Measurements from ENCODE around the gene PRR15. TPM values are rescaled to one million over a fixed set of nuclear protein-coding genes. Genes with fewer than 3 reads are reported as not detected.

Gene PRR15
- total and polyA plus RNA-seq, 4 donors: 0.02 to 0.98 (median 0.17) TPM; not detected in 1

DNA sequence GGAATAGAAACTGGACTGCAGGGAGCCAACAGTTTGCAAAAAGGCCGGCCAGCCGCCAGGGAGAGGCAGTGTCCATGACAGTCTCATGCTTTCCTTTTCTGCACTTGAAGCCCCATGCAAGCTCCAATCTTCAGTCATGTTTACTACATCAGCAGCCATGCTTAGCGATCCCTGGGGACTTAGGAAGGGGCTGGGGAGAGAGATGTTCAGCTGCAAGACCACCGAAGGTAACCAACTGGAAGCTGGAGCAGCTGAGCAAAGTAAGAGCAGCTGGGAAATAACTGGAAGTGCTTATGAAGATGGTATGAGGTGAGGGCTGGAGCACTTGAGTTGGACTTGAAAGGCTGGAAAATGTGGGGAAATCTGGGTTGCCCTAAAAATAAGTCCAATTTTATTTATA lies 37.0 kb downstream of the PRR15 start:
- no peaks in the 10 kb centered on the region for H3K9me3 ChIP-seq (ENCODE audit: control insufficient read depth in 4 of 4, low read length in 3 of 4)
- H3K4me1 ChIP-seq (ENCODE audit: control insufficient read depth in 4 of 4, insufficient read depth in 4 of 4, low read length in 3 of 4): no peaks in the 10 kb centered on the region
- H3K36me3 ChIP-seq (ENCODE audit: control insufficient read depth in 4 of 4, insufficient read depth in 3 of 4, low read depth in 1 of 4, low read length in 3 of 4): no peaks in the 10 kb centered on the region
- H3K27ac ChIP-seq (ENCODE audit: low read depth in 1 of 2, low read length in 2 of 2): no peak overlapping the region
- no peak overlapping the region for H3K4me3 ChIP-seq (ENCODE audit: low read depth in 1 of 3, low read length in 3 of 3)
- no peaks in the 10 kb centered on the region for H3K27me3 ChIP-seq (ENCODE audit: control insufficient read depth in 4 of 4, insufficient read depth in 4 of 4, low read length in 3 of 4)
- no peak for DNase-seq (ENCODE audit: low spot score)
- no peak overlapping the region for H3K9ac ChIP-seq (ENCODE audit: low read depth in 1 of 2, low read length in 2 of 2)
- WGBS: 77% methylated on average over 4 of the region's 4 CpGs
- TF ChIP-seq HNF4G (IDR thresholded peaks at IDR 0.05): no peak
- TF ChIP-seq, protein P1, sequence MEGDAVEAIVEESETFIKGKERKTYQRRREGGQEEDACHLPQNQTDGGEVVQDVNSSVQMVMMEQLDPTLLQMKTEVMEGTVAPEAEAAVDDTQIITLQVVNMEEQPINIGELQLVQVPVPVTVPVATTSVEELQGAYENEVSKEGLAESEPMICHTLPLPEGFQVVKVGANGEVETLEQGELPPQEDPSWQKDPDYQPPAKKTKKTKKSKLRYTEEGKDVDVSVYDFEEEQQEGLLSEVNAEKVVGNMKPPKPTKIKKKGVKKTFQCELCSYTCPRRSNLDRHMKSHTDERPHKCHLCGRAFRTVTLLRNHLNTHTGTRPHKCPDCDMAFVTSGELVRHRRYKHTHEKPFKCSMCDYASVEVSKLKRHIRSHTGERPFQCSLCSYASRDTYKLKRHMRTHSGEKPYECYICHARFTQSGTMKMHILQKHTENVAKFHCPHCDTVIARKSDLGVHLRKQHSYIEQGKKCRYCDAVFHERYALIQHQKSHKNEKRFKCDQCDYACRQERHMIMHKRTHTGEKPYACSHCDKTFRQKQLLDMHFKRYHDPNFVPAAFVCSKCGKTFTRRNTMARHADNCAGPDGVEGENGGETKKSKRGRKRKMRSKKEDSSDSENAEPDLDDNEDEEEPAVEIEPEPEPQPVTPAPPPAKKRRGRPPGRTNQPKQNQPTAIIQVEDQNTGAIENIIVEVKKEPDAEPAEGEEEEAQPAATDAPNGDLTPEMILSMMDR (IDR thresholded peaks at IDR 0.05; ENCODE audit: low read depth, low read length, missing input control): no peak
- no peak for TF ChIP-seq FOXA1 (IDR thresholded peaks at IDR 0.05)
- no peak for TF ChIP-seq YY1 (IDR thresholded peaks at IDR 0.05)
- no peak for TF ChIP-seq FOXA2 (IDR thresholded peaks at IDR 0.05)
- no peak for TF ChIP-seq RXRA (IDR thresholded peaks at IDR 0.05)
- TF ChIP-seq, protein P2, sequence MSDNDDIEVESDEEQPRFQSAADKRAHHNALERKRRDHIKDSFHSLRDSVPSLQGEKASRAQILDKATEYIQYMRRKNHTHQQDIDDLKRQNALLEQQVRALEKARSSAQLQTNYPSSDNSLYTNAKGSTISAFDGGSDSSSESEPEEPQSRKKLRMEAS (IDR thresholded peaks at IDR 0.05): no peak
- TF ChIP-seq RAD21 (IDR thresholded peaks at IDR 0.05): no peak
- TF ChIP-seq, protein P3, sequence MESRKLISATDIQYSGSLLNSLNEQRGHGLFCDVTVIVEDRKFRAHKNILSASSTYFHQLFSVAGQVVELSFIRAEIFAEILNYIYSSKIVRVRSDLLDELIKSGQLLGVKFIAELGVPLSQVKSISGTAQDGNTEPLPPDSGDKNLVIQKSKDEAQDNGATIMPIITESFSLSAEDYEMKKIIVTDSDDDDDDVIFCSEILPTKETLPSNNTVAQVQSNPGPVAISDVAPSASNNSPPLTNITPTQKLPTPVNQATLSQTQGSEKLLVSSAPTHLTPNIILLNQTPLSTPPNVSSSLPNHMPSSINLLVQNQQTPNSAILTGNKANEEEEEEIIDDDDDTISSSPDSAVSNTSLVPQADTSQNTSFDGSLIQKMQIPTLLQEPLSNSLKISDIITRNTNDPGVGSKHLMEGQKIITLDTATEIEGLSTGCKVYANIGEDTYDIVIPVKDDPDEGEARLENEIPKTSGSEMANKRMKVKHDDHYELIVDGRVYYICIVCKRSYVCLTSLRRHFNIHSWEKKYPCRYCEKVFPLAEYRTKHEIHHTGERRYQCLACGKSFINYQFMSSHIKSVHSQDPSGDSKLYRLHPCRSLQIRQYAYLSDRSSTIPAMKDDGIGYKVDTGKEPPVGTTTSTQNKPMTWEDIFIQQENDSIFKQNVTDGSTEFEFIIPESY (IDR thresholded peaks at IDR 0.05): no peak
- TF ChIP-seq GABPA (IDR thresholded peaks at IDR 0.05 in 1 of 2, conservative IDR thresholded peaks at IDR 0.05 in 1 of 2): no peak
- TF ChIP-seq, protein P4, sequence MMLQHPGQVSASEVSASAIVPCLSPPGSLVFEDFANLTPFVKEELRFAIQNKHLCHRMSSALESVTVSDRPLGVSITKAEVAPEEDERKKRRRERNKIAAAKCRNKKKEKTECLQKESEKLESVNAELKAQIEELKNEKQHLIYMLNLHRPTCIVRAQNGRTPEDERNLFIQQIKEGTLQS (IDR thresholded peaks at IDR 0.05): no peak
- no peak for TF ChIP-seq TAF1 (conservative IDR thresholded peaks at IDR 0.05)
- no peak for TF ChIP-seq SP1 (IDR thresholded peaks at IDR 0.05)
- TF ChIP-seq JUND (IDR thresholded peaks at IDR 0.05): no peak
- no peak for TF ChIP-seq NR2F2 (IDR thresholded peaks at IDR 0.05)
- TF ChIP-seq EGR1 (IDR thresholded peaks at IDR 0.05; ENCODE audit: low read depth in 2 of 2): no peak
- TF ChIP-seq, protein P5, sequence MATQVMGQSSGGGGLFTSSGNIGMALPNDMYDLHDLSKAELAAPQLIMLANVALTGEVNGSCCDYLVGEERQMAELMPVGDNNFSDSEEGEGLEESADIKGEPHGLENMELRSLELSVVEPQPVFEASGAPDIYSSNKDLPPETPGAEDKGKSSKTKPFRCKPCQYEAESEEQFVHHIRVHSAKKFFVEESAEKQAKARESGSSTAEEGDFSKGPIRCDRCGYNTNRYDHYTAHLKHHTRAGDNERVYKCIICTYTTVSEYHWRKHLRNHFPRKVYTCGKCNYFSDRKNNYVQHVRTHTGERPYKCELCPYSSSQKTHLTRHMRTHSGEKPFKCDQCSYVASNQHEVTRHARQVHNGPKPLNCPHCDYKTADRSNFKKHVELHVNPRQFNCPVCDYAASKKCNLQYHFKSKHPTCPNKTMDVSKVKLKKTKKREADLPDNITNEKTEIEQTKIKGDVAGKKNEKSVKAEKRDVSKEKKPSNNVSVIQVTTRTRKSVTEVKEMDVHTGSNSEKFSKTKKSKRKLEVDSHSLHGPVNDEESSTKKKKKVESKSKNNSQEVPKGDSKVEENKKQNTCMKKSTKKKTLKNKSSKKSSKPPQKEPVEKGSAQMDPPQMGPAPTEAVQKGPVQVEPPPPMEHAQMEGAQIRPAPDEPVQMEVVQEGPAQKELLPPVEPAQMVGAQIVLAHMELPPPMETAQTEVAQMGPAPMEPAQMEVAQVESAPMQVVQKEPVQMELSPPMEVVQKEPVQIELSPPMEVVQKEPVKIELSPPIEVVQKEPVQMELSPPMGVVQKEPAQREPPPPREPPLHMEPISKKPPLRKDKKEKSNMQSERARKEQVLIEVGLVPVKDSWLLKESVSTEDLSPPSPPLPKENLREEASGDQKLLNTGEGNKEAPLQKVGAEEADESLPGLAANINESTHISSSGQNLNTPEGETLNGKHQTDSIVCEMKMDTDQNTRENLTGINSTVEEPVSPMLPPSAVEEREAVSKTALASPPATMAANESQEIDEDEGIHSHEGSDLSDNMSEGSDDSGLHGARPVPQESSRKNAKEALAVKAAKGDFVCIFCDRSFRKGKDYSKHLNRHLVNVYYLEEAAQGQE (IDR thresholded peaks at IDR 0.05): no peak
- no peak for TF ChIP-seq HNF4A (conservative IDR thresholded peaks at IDR 0.05)

Measured in liver (tissue), 9 donors.